ENCODE data around the gene RALGAPA1. TPM values are rescaled to one million over a fixed set of nuclear protein-coding genes. Genes with fewer than 3 reads are reported as not detected.
A peak's percentile ranks its signal among the peaks of the same experiment; 100 is the strongest.

The RALGAPA1 gene
- total and polyA plus RNA-seq, 9 of the 15 experiments (the other 6 are each of a cell fraction or from before 2014, with no cell fraction given), result 2.5 to 16.3 (median 6.2) TPM

- TF ChIP-seq STAT5B (CRISPR knock-in tag; IDR thresholded peaks at IDR 0.05) (no peak), SIN3A (IDR thresholded peaks at IDR 0.05; ENCODE audit: borderline replicate concordance in 2 of 2, control insufficient read depth in 1 of 2, low read depth in 2 of 2, low read length in 2 of 2) (0 out of 4 replicates have a peak, but pooled peaks of 1 of the 2 experiments have one; percentile 13), CEBPB (tag; IDR thresholded peaks at IDR 0.05) (no peak), PHB (CRISPR knock-in tag; IDR thresholded peaks at IDR 0.05) (0 out of 2 replicates have a peak, but pooled peaks have one; percentile 37), SMAD4 (CRISPR knock-in tag; conservative IDR thresholded peaks at IDR 0.05) (peak; percentile 56), MAZ (CRISPR knock-in tag; conservative IDR thresholded peaks at IDR 0.05 in 1 of 2, IDR thresholded peaks at IDR 0.05 in 1 of 2) (peak; percentile 62 to 76; a peak in 2 of 4 replicates), TAF7 (tag; IDR thresholded peaks at IDR 0.05) (peak; percentile 66; the same call in 1 of the 2 replicates), ZNF584 (CRISPR knock-in tag; IDR thresholded peaks at IDR 0.05; ENCODE audit: low read depth) (no peak), DPF2 (IDR thresholded peaks at IDR 0.05) (0 out of 2 replicates have a peak, but pooled peaks have one; percentile 43), CBX2 (IDR thresholded peaks at IDR 0.05; ENCODE audit: insufficient read depth, low read length, poor library complexity, severe bottlenecking) (no peak)
These were observed 17.3 kb upstream of the RALGAPA1 start, which contains the start of gene BRMS1L (continued) for GRCh38 chr14:35826218-35826951.

- Histone ChIP-seq H3K27me3 (ENCODE audit: control insufficient read depth in 2 of 2, insufficient read depth in 2 of 2, low read length in 2 of 2) (no peaks in the 10 kb centered on the region), H3K9ac (ENCODE audit: insufficient read depth in 1 of 2, low read depth in 2 of 2, low read length in 2 of 2) (peak overlapping the region in 1 of 2 experiments; percentile 85; a peak in 3 of 4 replicates), H3K9me1 (ENCODE audit: control insufficient read depth, insufficient read depth, low read length) (no peaks in the 10 kb centered on the region), H4K20me1 (replicated peaks; ENCODE audit: control insufficient read depth, insufficient read depth, low read length) (no peaks in the 10 kb centered on the region), H2AFZ (ENCODE audit: low read depth, low read length) (peak overlapping the region; percentile 98), H3K4me3 (peak overlapping the region; percentile 78), H3K79me2 (ENCODE audit: control insufficient read depth, insufficient read depth, low read length) (peaks cover 10% of the 10 kb centered on the region; the same call in 2 of the 3 replicates), H3K9me3 (replicated peaks; ENCODE audit: control insufficient read depth, insufficient read depth, low read depth, low read length) (no peaks in the 10 kb centered on the region), H3K27ac (ENCODE audit: extremely low read depth, low read depth, low read length) (peak overlapping the region; percentile 30; the same call in 2 of the 3 replicates), H3K4me2 (ENCODE audit: insufficient read depth, low read length) (peak overlapping the region; percentile 98), H3K4me1 (replicated peaks in 1 of 2; ENCODE audit: control insufficient read depth in 2 of 2, insufficient read depth in 2 of 2, low read length in 2 of 2) (peaks cover 3 to 6% of the 10 kb centered on the region in 2 experiments; a peak in 2 of 5 replicates), H3K36me3 (ENCODE audit: control insufficient read depth, insufficient read depth, low read length) (no peaks in the 10 kb centered on the region)
- FAIRE-seq (no peak), ATAC-seq (no peak), DNase-seq (ENCODE audit: extremely low read depth in 1 of 4, low spot score in 3 of 4) (no peak)
- ChIA-PET CTCF (ENCODE audit: low intra/inter-chr PET ratio) (no interaction called here), POLR2A (interaction anchor here (0.6 to 1.5 kb wide), 6 partner anchors 9 to 165 kb away, joined by 3 to 8 read pairs (median 5); no protein-coding TSS in a partner anchor)
- intact Hi-C loops (cut with micrococcal nuclease) (loop anchor here (10.0 kb wide), 1 partner anchor 291 kb away; the partner anchor contains the start of gene INSM2), in situ Hi-C loops (cut with MboI) (loop anchor here (25.0 kb wide), 1 partner anchor 1336 kb away; the partner anchor contains the start of gene SLC25A21)
- WGBS (ENCODE audit: insufficient coverage, low coverage, missing lambda C conversion rate), result 0% methylated on average over 4 of the region's 6 CpGs
- no TSS peak for BruUV-seq (replicated peaks)
- peak; percentile 23; the same call in 1 of the 2 replicates for TF ChIP-seq PKNOX1 (IDR thresholded peaks at IDR 0.05)
- peak; percentile 45 for TF ChIP-seq E2F8 (IDR thresholded peaks at IDR 0.05; ENCODE audit: low read depth, partially characterized antibody)
- 0 out of 2 replicates have a peak, but pooled peaks have one; percentile 49 for TF ChIP-seq ZNF644 (tag; IDR thresholded peaks at IDR 0.05; ENCODE audit: low read depth)
- TF ChIP-seq KLF6 (CRISPR knock-in tag; IDR thresholded peaks at IDR 0.05; ENCODE audit: borderline replicate concordance), result no peak
- peak; percentile 71 to 77; a peak in 3 of 4 replicates for TF ChIP-seq SIX5 (IDR thresholded peaks at IDR 0.05; ENCODE audit: borderline replicate concordance in 1 of 2, insufficient read depth in 1 of 2, low read depth in 1 of 2, low read length in 2 of 2)
- TF ChIP-seq TBP (optimal IDR thresholded peaks at IDR 0.05; ENCODE audit: low read depth, low read length), result peak; percentile 18
These were observed 16.8 kb upstream of the RALGAPA1 start for GRCh38 chr14:35825968-35826217.

All from K562 (cell line).